Breast epithelium (tissue), 3 donors: ENCODE measurements around the gene FLCN.

ENCODE experiments used
- POLR2AphosphoS5 ChIP-seq, 3 donors: sonication (generic); formaldehyde crosslinking; IDR thresholded peaks; one replicate each; pipeline ENCODE4 v1.6.1; 2017; ENCODE audit warnings: antibody characterized with exemption in 3 of 3
- TF ChIP-seq, protein P1 (sequence below), 3 donors: fragments of 450-650 bp; IDR thresholded peaks; one replicate each; pipeline ENCODE4 v1.5.1; 2016 to 2017; ENCODE audit warnings: antibody characterized with exemption in 3 of 3, mild to moderate bottlenecking in 3 of 3, moderate library complexity in 3 of 3

DNA sequence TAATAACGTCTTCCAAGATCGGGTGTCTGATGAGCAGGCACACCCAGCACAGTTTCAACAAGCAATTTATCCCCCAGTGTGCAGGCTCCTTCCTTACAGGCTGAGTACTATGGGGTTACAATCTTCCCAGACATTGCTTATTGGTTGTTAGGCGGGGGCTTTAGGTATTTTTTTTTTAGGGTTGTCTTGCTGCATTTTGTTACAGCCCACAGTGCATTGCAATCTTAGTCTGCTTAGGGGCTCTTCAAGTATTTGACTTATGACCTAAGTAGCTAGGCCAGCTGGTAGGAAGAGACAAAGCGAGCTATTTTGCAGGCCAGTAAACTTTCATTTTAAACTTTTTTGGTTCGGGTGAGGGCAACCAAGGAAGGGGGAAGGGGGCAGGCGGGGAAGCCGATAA is 36.7 kb downstream of the FLCN start:
- TF ChIP-seq, protein P1, sequence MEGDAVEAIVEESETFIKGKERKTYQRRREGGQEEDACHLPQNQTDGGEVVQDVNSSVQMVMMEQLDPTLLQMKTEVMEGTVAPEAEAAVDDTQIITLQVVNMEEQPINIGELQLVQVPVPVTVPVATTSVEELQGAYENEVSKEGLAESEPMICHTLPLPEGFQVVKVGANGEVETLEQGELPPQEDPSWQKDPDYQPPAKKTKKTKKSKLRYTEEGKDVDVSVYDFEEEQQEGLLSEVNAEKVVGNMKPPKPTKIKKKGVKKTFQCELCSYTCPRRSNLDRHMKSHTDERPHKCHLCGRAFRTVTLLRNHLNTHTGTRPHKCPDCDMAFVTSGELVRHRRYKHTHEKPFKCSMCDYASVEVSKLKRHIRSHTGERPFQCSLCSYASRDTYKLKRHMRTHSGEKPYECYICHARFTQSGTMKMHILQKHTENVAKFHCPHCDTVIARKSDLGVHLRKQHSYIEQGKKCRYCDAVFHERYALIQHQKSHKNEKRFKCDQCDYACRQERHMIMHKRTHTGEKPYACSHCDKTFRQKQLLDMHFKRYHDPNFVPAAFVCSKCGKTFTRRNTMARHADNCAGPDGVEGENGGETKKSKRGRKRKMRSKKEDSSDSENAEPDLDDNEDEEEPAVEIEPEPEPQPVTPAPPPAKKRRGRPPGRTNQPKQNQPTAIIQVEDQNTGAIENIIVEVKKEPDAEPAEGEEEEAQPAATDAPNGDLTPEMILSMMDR (IDR thresholded peaks at IDR 0.05), result no peak
- no peak for TF ChIP-seq POLR2AphosphoS5 (IDR thresholded peaks at IDR 0.05)
